RWPE2 (cell line): ENCODE measurements around the gene CPEB1.

ENCODE experiments used
- ATAC-seq: fragments of 200-7000 bp; cut with Tn5 transposase; 3 replicates; pipeline ENCODE4 v1.9.1; 2021; ENCODE audit warnings: low read depth
- DNase-seq: peaks from one replicate; pipeline ENCODE4 v3.0.0-alpha.2; 2020; ENCODE audit warnings: low spot score
- H3K27ac ChIP-seq: fragments of 450-650 bp; 2 replicates; pipeline ENCODE4 v1.5.1; 2017; ENCODE audit warnings: mild to moderate bottlenecking; ENCODE audit not compliant: poor library complexity, severe bottlenecking
- H3K27me3 ChIP-seq: fragments of 250-450 bp; sonication (Bioruptor Pico); 2 replicates; pipeline ENCODE4 v1.5.1; 2021; ENCODE audit warnings: mild to moderate bottlenecking, moderate library complexity; ENCODE audit not compliant: insufficient read depth, poor library complexity, severe bottlenecking
- H3K36me3 ChIP-seq: fragments of 250-450 bp; sonication (Bioruptor Pico); 2 replicates; pipeline ENCODE4 v1.5.1; 2020; ENCODE audit warnings: low read depth, mild to moderate bottlenecking, moderate library complexity
- H3K4me1 ChIP-seq: fragments of 250-450 bp; sonication (Bioruptor Pico); 2 replicates; pipeline ENCODE4 v1.5.1; 2021; ENCODE audit warnings: mild to moderate bottlenecking, moderate library complexity; ENCODE audit not compliant: insufficient read depth, poor library complexity, severe bottlenecking
- H3K4me3 ChIP-seq: fragments of 250-450 bp; sonication (Bioruptor Pico); 2 replicates; pipeline ENCODE4 v1.5.1; 2021; ENCODE audit warnings: mild to moderate bottlenecking, moderate library complexity; ENCODE audit not compliant: severe bottlenecking
- H3K9me3 ChIP-seq: fragments of 250-450 bp; sonication (Bioruptor Pico); 2 replicates; pipeline ENCODE4 v1.5.1; 2021; ENCODE audit warnings: mild to moderate bottlenecking, moderate library complexity; ENCODE audit not compliant: severe bottlenecking
- TF ChIP-seq, protein P1 (sequence below): fragments of 450-650 bp; IDR thresholded peaks from one replicate; pipeline ENCODE4 v1.5.1; 2017; ENCODE audit warnings: mild to moderate bottlenecking, moderate library complexity; ENCODE audit not compliant: poor library complexity, severe bottlenecking

The CPEB1 gene

DNA sequence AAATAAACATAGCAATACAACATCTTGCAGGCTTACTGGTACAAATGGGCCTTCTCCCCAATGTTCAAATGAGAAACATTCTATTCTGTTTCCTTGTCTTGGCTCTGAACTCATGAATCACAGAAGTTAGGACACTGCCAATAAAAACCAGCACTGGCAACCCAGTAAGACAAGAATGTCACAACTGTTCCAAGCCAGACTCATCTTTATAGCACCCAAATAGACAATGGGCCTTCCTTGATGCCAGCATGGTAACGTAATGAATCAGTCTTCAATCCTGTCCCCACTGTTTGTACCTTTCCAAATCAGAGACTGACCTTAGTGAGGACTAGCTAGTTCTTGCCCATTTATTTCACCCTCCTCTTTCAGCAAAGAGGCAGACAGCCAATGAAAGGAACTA, 92.8 kb downstream of the CPEB1 start:
- ATAC-seq (no peak), DNase-seq (no peak)
- Histone ChIP-seq H3K4me3 (no peak overlapping the region), H3K36me3 (no peaks in the 10 kb centered on the region), H3K27ac (no peak overlapping the region), H3K27me3 (no peaks in the 10 kb centered on the region), H3K4me1 (peaks cover 8% of the 10 kb centered on the region), H3K9me3 (no peaks in the 10 kb centered on the region)
- TF ChIP-seq, protein P1, sequence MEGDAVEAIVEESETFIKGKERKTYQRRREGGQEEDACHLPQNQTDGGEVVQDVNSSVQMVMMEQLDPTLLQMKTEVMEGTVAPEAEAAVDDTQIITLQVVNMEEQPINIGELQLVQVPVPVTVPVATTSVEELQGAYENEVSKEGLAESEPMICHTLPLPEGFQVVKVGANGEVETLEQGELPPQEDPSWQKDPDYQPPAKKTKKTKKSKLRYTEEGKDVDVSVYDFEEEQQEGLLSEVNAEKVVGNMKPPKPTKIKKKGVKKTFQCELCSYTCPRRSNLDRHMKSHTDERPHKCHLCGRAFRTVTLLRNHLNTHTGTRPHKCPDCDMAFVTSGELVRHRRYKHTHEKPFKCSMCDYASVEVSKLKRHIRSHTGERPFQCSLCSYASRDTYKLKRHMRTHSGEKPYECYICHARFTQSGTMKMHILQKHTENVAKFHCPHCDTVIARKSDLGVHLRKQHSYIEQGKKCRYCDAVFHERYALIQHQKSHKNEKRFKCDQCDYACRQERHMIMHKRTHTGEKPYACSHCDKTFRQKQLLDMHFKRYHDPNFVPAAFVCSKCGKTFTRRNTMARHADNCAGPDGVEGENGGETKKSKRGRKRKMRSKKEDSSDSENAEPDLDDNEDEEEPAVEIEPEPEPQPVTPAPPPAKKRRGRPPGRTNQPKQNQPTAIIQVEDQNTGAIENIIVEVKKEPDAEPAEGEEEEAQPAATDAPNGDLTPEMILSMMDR, result no peak

DNA sequence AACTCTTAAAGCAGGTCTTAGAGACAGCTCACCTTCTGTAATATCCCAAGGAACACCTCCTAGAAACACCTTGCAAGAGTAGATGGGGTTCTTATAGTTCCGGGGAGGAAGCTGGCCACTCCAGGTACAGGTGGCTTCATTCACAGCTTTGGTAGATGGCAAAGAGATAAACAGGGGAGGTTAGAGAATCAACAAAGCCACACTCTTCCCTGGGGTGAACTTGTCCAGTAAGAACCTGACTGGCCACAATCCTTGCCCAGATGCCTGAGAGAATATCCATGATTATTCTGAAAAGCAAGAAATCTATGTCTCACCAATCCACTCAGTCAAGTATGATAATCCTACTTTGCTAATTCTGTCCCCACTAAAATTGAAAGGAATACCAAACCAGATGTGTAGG, 93.3 kb downstream of the CPEB1 start:
- Histone ChIP-seq H3K27me3 (no peaks in the 10 kb centered on the region), H3K9me3 (no peaks in the 10 kb centered on the region), H3K27ac (no peak overlapping the region), H3K4me3 (no peak overlapping the region), H3K36me3 (no peaks in the 10 kb centered on the region), H3K4me1 (peaks cover 8% of the 10 kb centered on the region)
- TF ChIP-seq, protein P1, result no peak
- DNase-seq, result no peak
- no peak for ATAC-seq

DNA sequence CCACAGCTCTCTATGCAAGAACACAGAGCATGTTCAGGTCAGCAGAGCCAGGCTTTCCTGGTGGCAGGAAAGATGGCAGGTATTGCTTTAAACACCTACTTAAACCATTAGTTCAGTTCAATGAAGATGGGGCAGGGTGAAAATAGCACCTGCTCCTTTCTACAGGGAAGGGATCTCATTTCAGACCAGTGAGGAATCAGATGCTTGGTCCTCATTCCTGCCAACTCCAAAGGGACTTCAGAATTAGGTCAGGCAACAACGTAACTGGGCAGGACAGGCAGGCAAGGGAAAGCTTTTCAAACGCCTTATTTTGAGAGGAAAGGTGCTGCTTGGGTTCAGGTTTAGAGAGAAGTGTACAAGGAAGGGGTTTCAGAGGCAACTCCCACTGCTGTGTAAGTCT, 94.3 kb downstream of the CPEB1 start:
- Histone ChIP-seq H3K36me3 (no peaks in the 10 kb centered on the region), H3K27me3 (no peaks in the 10 kb centered on the region), H3K4me1 (peaks cover 8% of the 10 kb centered on the region), H3K9me3 (no peaks in the 10 kb centered on the region), H3K27ac (no peak overlapping the region), H3K4me3 (no peak overlapping the region)
- TF ChIP-seq, protein P1, result no peak
- no peak for ATAC-seq
- no peak for DNase-seq

DNA sequence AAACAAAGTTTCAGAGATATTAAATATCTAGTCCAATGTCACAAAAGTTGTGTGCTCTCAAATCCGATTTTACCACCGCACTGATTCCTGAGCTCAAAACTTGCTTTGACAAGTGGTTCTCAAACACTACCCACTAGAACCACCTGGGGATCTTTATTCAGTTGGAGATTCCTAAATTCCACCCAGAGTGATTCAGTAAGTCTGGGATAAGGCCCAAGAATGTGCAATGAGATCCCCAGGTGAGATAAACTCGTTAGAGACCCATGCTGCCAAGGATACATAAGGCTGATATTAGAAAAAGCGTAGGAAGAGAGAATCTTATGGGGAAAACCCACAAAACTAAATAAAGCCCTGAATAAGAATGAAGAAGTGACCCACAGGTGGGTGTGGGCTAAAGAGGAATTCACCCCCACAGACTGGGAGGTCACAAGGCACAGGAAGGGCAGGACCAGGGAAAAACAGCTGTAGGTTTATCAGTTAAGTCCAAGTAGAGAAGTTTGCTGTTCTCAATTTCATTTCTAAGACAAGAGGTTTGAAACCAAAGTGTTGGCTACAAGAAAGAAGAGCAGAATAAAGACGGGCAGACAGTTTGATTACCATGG, 95.4 kb downstream of the CPEB1 start:
- DNase-seq, result no peak

GRCh38 chr15:82549199-82549665, 97.9 kb downstream of the CPEB1 start:
- TF ChIP-seq, protein P1, result no peak
- H3K4me1 ChIP-seq, result peaks cover 8% of the 10 kb centered on the region
- no peaks in the 10 kb centered on the region for H3K9me3 ChIP-seq
- no peaks in the 10 kb centered on the region for H3K36me3 ChIP-seq
- H3K27me3 ChIP-seq, result no peaks in the 10 kb centered on the region
- ATAC-seq, result no peak
- no peak for DNase-seq
- no peak overlapping the region for H3K4me3 ChIP-seq
- no peak overlapping the region for H3K27ac ChIP-seq

More for the DNA sequence above, 95.4 kb downstream of the CPEB1 start:
- Histone ChIP-seq H3K27ac (peak overlapping the region; percentile 13), H3K4me3 (no peak overlapping the region), H3K4me1 (peaks cover 8% of the 10 kb centered on the region), H3K27me3 (no peaks in the 10 kb centered on the region), H3K9me3 (no peaks in the 10 kb centered on the region), H3K36me3 (no peaks in the 10 kb centered on the region)
- peak; percentile 92 for ATAC-seq
- TF ChIP-seq, protein P1, result no peak
